Body of pancreas (tissue), 4 donors: Measurements from ENCODE around the gene MAP4K3.

Source experiments
- CTCF ChIP-seq, 7 experiments: fragments of 450-650 bp in 4 of 7; fragments of 200-600 bp in 3 of 7; sonication (generic) in 3 of 7; IDR thresholded peaks; one replicate each; pipeline ENCODE4 v1.5.1; 2016 to 2019; ENCODE audit warnings: antibody characterized with exemption in 7 of 7
- POLR2A ChIP-seq, 3 donors: fragments of 450-650 bp; IDR thresholded peaks; one replicate each; pipeline ENCODE4 v1.6.1; 2016; ENCODE audit warnings: antibody characterized with exemption in 3 of 3, mild to moderate bottlenecking in 2 of 3

GRCh38 chr2:39380525-39381150 lies 56.4 kb downstream of the MAP4K3 start:
- TF ChIP-seq CTCF (IDR thresholded peaks at IDR 0.05) (no peak), POLR2A (IDR thresholded peaks at IDR 0.05) (no peak)
